ENCODE measurements around the gene SRSF2.

- no peak for TF ChIP-seq POLR2A (IDR thresholded peaks at IDR 0.05)
- no peak for TF ChIP-seq CTCF (IDR thresholded peaks at IDR 0.05)
Measured at GRCh38 chr17:76783146-76783545, 46.0 kb upstream of the SRSF2 start.

Measured in body of pancreas (tissue), 4 donors.